ENCODE measurements around the gene PAXIP1.

- TF ChIP-seq, protein P1, sequence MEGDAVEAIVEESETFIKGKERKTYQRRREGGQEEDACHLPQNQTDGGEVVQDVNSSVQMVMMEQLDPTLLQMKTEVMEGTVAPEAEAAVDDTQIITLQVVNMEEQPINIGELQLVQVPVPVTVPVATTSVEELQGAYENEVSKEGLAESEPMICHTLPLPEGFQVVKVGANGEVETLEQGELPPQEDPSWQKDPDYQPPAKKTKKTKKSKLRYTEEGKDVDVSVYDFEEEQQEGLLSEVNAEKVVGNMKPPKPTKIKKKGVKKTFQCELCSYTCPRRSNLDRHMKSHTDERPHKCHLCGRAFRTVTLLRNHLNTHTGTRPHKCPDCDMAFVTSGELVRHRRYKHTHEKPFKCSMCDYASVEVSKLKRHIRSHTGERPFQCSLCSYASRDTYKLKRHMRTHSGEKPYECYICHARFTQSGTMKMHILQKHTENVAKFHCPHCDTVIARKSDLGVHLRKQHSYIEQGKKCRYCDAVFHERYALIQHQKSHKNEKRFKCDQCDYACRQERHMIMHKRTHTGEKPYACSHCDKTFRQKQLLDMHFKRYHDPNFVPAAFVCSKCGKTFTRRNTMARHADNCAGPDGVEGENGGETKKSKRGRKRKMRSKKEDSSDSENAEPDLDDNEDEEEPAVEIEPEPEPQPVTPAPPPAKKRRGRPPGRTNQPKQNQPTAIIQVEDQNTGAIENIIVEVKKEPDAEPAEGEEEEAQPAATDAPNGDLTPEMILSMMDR (IDR thresholded peaks at IDR 0.05): no peak
- no peak for TF ChIP-seq POLR2AphosphoS5 (IDR thresholded peaks at IDR 0.05)
- no peak for TF ChIP-seq EP300 (IDR thresholded peaks at IDR 0.05)
Observed at GRCh38 chr7:154973381-154973780, 29.5 kb downstream of the PAXIP1 start.

All from suprapubic skin (tissue), 4 donors.